ENCODE results near the gene SMU1. TPM values are rescaled to one million over a fixed set of nuclear protein-coding genes. Genes with fewer than 3 reads are reported as not detected.

The SMU1 gene
- total and polyA plus RNA-seq, 8 donors: 1.7 to 36.2 (median 8.0) TPM

DNA sequence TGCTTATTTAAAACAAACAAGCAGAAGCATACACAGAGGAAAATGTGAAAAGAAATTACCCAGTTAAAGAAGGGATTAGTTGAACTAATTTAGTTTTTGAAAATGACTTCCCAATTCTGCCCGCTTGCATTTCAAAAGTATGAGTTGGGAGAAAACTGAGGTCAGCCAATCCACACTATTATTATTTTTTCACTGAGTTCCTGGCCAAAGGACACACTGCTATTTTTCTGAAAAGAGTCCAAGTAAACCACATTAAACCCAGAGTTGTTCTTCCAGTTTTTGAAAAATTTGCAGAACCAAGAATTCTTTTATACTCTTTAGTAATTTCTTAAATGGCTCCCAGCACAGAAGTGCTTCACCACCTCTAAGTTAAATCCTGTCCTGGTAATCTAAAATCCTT, 7.5 kb downstream of the SMU1 start:
- Histone ChIP-seq H3K27me3 (no peaks in the 10 kb centered on the region), H3K4me1 (peaks cover 0 to 28% (median 6%) of the 10 kb centered on the region in 4 donors), H3K9me3 (no peaks in the 10 kb centered on the region), H3K36me3 (peaks cover 49 to 100% (median 100%) of the 10 kb centered on the region in 4 donors), H3K27ac (no peak overlapping the region), H3K4me3 (no peak overlapping the region)
- 74 to 93% (median 89%) methylated on average over 1 of the region's 1 CpG for WGBS, 5 donors
- no peak for DNase-seq
- intact Hi-C loops (cut with DNase I; ENCODE audit: low total_unique reads): no loop called here
- TF ChIP-seq EP300 (IDR thresholded peaks at IDR 0.05): no peak

DNA sequence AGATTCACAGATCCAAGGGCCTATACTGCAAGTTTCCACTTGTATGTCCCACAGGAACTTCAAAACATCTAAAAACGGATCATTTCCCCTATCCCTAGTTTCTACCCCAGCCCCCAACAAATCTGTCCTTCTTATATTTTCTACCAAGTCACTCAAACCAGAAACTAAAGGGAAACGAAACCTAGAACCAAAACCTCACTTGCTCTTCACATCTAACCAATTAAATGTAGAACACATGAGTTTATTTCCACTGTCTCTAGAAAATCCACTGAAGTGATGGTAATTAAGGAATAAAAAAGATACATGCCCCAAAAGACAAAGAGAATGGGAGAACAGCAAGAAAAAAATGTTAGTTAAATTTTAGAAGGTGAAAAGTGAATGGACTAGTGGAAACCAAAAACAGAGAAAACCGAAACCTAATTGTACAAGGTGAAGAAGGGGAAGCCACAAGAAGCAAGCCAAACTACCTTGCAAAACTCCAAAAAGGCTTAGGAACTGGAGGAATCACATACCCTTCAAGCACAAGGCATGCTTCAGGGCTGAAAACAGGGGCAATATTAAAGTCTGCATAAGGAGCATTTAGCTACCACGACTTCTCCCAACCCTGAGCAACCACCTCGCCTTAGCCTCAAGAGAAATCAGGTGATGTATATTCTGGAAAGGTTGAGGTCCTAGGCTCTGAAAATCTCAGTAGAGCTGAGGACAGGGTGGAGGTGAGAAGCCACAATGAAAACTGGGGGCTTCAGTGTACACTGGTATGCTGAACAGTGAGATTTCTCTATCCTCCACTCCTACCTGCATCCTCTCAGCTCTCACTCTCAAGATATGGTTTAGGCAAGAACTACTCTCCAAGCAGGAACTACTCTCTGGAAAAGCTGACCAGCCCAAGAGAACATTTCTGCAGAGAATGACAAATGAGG, 11.1 kb downstream of the SMU1 start:
- H3K27ac ChIP-seq: no peak overlapping the region

DNA sequence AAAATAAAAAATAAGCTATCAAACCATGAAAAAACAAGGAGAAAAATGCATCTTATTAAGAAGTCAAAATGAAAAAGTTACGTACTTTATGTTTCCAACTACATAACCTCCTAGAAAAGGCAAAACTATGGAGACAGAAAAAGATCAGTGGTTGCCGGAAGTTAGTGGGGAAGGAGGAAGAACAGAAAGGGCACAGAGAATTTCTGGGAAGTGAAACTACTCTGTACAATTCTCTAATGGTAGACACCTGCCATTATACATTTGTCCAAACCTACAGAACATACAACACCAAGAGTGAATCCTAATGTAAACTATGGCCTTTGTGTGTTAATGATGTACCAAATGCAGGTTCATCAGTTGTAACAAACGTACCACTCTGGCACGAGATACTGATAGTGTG, 25.3 kb downstream of the SMU1 start:
- no peak for DNase-seq
- Histone ChIP-seq H3K36me3 (peaks cover 52 to 97% (median 95%) of the 10 kb centered on the region in 4 donors), H3K27ac (no peak overlapping the region), H3K4me3 (no peak overlapping the region), H3K9me3 (no peaks in the 10 kb centered on the region), H3K27me3 (no peaks in the 10 kb centered on the region), H3K4me1 (no peaks in the 10 kb centered on the region)
- no peak for TF ChIP-seq POLR2A (IDR thresholded peaks at IDR 0.05)
- TF ChIP-seq, protein P1, sequence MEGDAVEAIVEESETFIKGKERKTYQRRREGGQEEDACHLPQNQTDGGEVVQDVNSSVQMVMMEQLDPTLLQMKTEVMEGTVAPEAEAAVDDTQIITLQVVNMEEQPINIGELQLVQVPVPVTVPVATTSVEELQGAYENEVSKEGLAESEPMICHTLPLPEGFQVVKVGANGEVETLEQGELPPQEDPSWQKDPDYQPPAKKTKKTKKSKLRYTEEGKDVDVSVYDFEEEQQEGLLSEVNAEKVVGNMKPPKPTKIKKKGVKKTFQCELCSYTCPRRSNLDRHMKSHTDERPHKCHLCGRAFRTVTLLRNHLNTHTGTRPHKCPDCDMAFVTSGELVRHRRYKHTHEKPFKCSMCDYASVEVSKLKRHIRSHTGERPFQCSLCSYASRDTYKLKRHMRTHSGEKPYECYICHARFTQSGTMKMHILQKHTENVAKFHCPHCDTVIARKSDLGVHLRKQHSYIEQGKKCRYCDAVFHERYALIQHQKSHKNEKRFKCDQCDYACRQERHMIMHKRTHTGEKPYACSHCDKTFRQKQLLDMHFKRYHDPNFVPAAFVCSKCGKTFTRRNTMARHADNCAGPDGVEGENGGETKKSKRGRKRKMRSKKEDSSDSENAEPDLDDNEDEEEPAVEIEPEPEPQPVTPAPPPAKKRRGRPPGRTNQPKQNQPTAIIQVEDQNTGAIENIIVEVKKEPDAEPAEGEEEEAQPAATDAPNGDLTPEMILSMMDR (IDR thresholded peaks at IDR 0.05): no peak
- TF ChIP-seq EP300 (IDR thresholded peaks at IDR 0.05): no peak
- no peak for TF ChIP-seq POLR2AphosphoS5 (IDR thresholded peaks at IDR 0.05)
- whole genome bisulfite sequencing, 5 donors: 91 to 98% (median 95%) methylated on average over 4 of the region's 4 CpGs
- intact Hi-C loops (cut with DNase I; ENCODE audit: low total_unique reads): no loop called here

More for the DNA sequence above, 11.1 kb downstream of the SMU1 start:
- peaks cover 0 to 3% (median 0%) of the 10 kb centered on the region in 4 donors for H3K4me1 ChIP-seq
- intact Hi-C loops (cut with DNase I; ENCODE audit: low total_unique reads): no loop called here
- no peaks in the 10 kb centered on the region for H3K27me3 ChIP-seq
- peaks cover 48 to 100% (median 100%) of the 10 kb centered on the region in 4 donors for H3K36me3 ChIP-seq
- no peak overlapping the region for H3K4me3 ChIP-seq
- WGBS, 5 donors: 85 to 91% (median 90%) methylated on average over 5 of the region's 5 CpGs
- H3K9me3 ChIP-seq: no peaks in the 10 kb centered on the region
- no peak for DNase-seq
- TF ChIP-seq, protein P1 (IDR thresholded peaks at IDR 0.05): no peak
- TF ChIP-seq EP300 (IDR thresholded peaks at IDR 0.05) (no peak), POLR2AphosphoS5 (IDR thresholded peaks at IDR 0.05) (no peak), POLR2A (IDR thresholded peaks at IDR 0.05) (no peak)

DNA sequence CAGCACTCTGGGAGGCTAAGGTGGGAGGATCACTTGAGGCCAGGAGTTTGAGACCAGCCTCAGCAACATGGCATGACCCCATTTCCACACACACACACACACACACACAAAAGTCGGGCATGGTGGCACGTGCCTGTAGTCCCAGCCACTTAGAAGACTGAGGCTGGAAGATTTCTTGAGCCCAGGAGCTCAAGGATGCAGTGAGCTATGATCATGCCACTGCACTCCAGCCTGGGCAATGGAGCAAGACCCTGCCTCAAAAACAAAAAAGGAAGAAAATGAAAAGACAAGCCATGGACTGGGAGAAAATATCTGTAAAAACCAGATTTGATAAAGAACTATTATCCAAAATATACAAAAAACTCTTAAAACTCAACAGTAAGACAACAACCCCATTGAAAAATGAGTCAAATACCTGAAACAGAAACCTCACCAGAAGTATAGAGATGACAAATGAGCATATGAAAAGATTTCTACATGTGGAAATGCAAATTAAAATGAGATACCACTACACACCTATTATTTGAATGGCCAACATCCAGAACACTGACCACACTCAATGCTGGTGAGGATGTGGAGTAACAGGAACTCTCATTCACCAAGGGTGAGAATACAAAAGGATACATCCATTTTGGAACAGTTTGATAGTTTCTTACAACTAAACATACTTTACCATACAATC, 26.7 kb downstream of the SMU1 start:
- H3K9me3 ChIP-seq: no peaks in the 10 kb centered on the region
- intact Hi-C loops (cut with DNase I; ENCODE audit: low total_unique reads): no loop called here
- peaks cover 0 to 2% (median 0%) of the 10 kb centered on the region in 4 donors for H3K4me1 ChIP-seq
- DNase-seq: no peak
- no peak for TF ChIP-seq POLR2A (IDR thresholded peaks at IDR 0.05)
- TF ChIP-seq, protein P1 (IDR thresholded peaks at IDR 0.05): no peak
- no peak for TF ChIP-seq POLR2AphosphoS5 (IDR thresholded peaks at IDR 0.05)
- no peak for TF ChIP-seq EP300 (IDR thresholded peaks at IDR 0.05)
- no peaks in the 10 kb centered on the region for H3K27me3 ChIP-seq
- 86 to 100% (median 93%) methylated on average over 2 of the region's 2 CpGs for WGBS, 5 donors
- H3K27ac ChIP-seq: no peak overlapping the region
- peaks cover 40 to 93% (median 92%) of the 10 kb centered on the region in 4 donors for H3K36me3 ChIP-seq
- no peak overlapping the region for H3K4me3 ChIP-seq
